HepG2 (cell line): Measurements from ENCODE around the gene GRID1. TPM values are rescaled to one million over a fixed set of nuclear protein-coding genes. Genes with fewer than 3 reads are reported as not detected.

Experiments
- CENPT ChIP-seq: sonication (generic); formaldehyde crosslinking; IDR thresholded peaks from 2 replicates; pipeline ENCODE4 v1.8.0; 2022; ENCODE audit warnings: low read depth, mild to moderate bottlenecking, moderate library complexity, missing genetic modification reagents
- ELF3 ChIP-seq: IDR thresholded peaks from 2 replicates; pipeline ENCODE4 v1.6.1; 2016; ENCODE audit warnings: missing genetic modification reagents, missing compliant biosample characterization
- FOXC1 ChIP-seq: sonication (generic); formaldehyde crosslinking; IDR thresholded peaks from 2 replicates; pipeline ENCODE4 v1.8.0; 2022; ENCODE audit warnings: mild to moderate bottlenecking, missing genetic modification reagents, borderline replicate concordance
- HNRNPLL ChIP-seq: fragments of 200-400 bp; formaldehyde crosslinking; IDR thresholded peaks from 2 replicates; pipeline ENCODE4 v1.6.1; 2017; ENCODE audit warnings: mild to moderate bottlenecking, low read depth, low read length; ENCODE audit not compliant: poor library complexity, severe bottlenecking
- HOXA9 ChIP-seq: sonication (generic); formaldehyde crosslinking; IDR thresholded peaks from 2 replicates; pipeline ENCODE4 v1.8.1; 2022; ENCODE audit warnings: missing genetic modification reagents, mild to moderate bottlenecking, moderate library complexity, borderline replicate concordance
- ISL2 ChIP-seq: sonication (generic); formaldehyde crosslinking; IDR thresholded peaks from 2 replicates; pipeline ENCODE4 v1.5.0; 2020; ENCODE audit warnings: missing genetic modification reagents
- MED13 ChIP-seq: sonication (generic); formaldehyde crosslinking; IDR thresholded peaks from 2 replicates; pipeline ENCODE4 v1.5.0; 2020; ENCODE audit warnings: missing genetic modification reagents
- NFKBIZ ChIP-seq: IDR thresholded peaks from 2 replicates; pipeline ENCODE4 v1.6.1; 2018; ENCODE audit warnings: missing genetic modification reagents, missing compliant biosample characterization
- NR2C2 ChIP-seq: sonication (generic); formaldehyde crosslinking; IDR thresholded peaks from 2 replicates; pipeline ENCODE4 v1.4.0; 2020; ENCODE audit warnings: missing genetic modification reagents, mild to moderate bottlenecking, moderate library complexity, borderline replicate concordance
- RARA ChIP-seq: IDR thresholded peaks from 2 replicates; pipeline ENCODE4 v1.6.1; 2016; ENCODE audit warnings: missing genetic modification reagents, missing compliant biosample characterization
- SCMH1 ChIP-seq: sonication (generic); formaldehyde crosslinking; IDR thresholded peaks from 2 replicates; pipeline ENCODE4 v1.9.0; 2021; ENCODE audit warnings: missing genetic modification reagents, mild to moderate bottlenecking, borderline replicate concordance
- SMC3 ChIP-seq: IDR thresholded peaks from 2 replicates; pipeline ENCODE4 v1.6.1; 2011; ENCODE audit warnings: low read length, improper control_type of control experiment
- SP5 ChIP-seq: IDR thresholded peaks from 2 replicates; pipeline ENCODE4 v1.6.1; 2016; ENCODE audit warnings: low read depth, borderline replicate concordance
- STAG1 ChIP-seq: sonication (generic); formaldehyde crosslinking; IDR thresholded peaks from 2 replicates; pipeline ENCODE4 v1.4.0; 2020; ENCODE audit warnings: missing genetic modification reagents
- THAP11 ChIP-seq: IDR thresholded peaks from 2 replicates; pipeline ENCODE4 v1.6.1; 2016; ENCODE audit warnings: missing biosample characterization, missing genetic modification reagents
- ZFX ChIP-seq: sonication (generic); formaldehyde crosslinking; IDR thresholded peaks from 2 replicates; pipeline ENCODE4 v1.4.0; 2020; ENCODE audit warnings: mild to moderate bottlenecking, low read depth, missing genetic modification reagents, moderate library complexity
- ZNF253 ChIP-seq: sonication (generic); formaldehyde crosslinking; IDR thresholded peaks from 2 replicates; pipeline ENCODE4 v1.8.0; 2022; ENCODE audit warnings: mild to moderate bottlenecking, missing genetic modification reagents, borderline replicate concordance
- ZNF546 ChIP-seq: sonication (generic); formaldehyde crosslinking; conservative IDR thresholded peaks from 2 replicates; pipeline ENCODE4 v1.8.1; 2023; ENCODE audit warnings: mild to moderate bottlenecking, missing genetic modification reagents
- ZNF605 ChIP-seq: sonication (generic); formaldehyde crosslinking; IDR thresholded peaks from 2 replicates; pipeline ENCODE4 v1.8.0; 2022; ENCODE audit warnings: mild to moderate bottlenecking, missing genetic modification reagents
- ZSCAN21 ChIP-seq: sonication (generic); formaldehyde crosslinking; IDR thresholded peaks from 2 replicates; pipeline ENCODE4 v1.8.0; 2022; ENCODE audit warnings: mild to moderate bottlenecking, missing genetic modification reagents, moderate library complexity, borderline replicate concordance
- polyA plus RNA-seq, 8 experiments: library from polyadenylated mRNA; depleted of rRNA in 3 of 8; stranded (reverse) in 7 of 8; unstranded in 1 of 8; fragments of >200 nt; fragmentation: Illumina TruSeq in 4 of 8; extraction: Trizol in 4 of 8; gene quantifications; 2 replicates each; pipeline versions ENCODE4 v1.2.1 to v1.2.3, GENCODE V29; 2011 to 2016; ENCODE audit warnings: low read depth in 4 of 8, missing spikeins in 1 of 8, mixed read lengths in 1 of 8; ENCODE audit not compliant: insufficient read depth in 1 of 8
- total RNA-seq, 5 experiments: library from RNA; depleted of rRNA; stranded (reverse); fragments of >200 nt; fragmentation: Illumina TruSeq; extraction: Trizol; gene quantifications; 2 replicates each; pipeline ENCODE4 v1.2.3, GENCODE V29; 2016; ENCODE audit warnings: low read depth in 1 of 5
- TF ChIP-seq, protein P1 (sequence below): sonication (generic); formaldehyde crosslinking; IDR thresholded peaks from 2 replicates; pipeline ENCODE4 v1.8.1; 2023; ENCODE audit warnings: mild to moderate bottlenecking, inconsistent platforms, moderate library complexity, missing genetic modification reagents, borderline replicate concordance
- TF ChIP-seq, protein P2 (sequence below): sonication (generic); formaldehyde crosslinking; conservative IDR thresholded peaks from 2 replicates; pipeline ENCODE4 v1.4.0; 2020; ENCODE audit warnings: missing genetic modification reagents
- TF ChIP-seq, protein P3 (sequence below): fragments of 450-650 bp; IDR thresholded peaks from 2 replicates; pipeline ENCODE4 v1.6.1; 2016
- TF ChIP-seq, protein P4 (sequence below): sonication (generic); formaldehyde crosslinking; IDR thresholded peaks from 2 replicates; pipeline ENCODE4 v1.8.1; 2023; ENCODE audit warnings: mild to moderate bottlenecking, moderate library complexity, missing genetic modification reagents

The GRID1 gene
- total and polyA plus RNA-seq, 2 of the 13 experiments (the other 11 are each of a cell fraction or from before 2014, with no cell fraction given) = 0.05 TPM; not detected in 1

GRCh38 chr10:86376852-86377796 is 10.5 kb upstream of the GRID1 start (continued):
- TF ChIP-seq SCMH1 (CRISPR knock-in tag) (no peak), ZNF253 (CRISPR knock-in tag) (0 out of 2 replicates have a peak, but pooled peaks have one; percentile 35), SP5 (CRISPR knock-in tag) (no peak), CENPT (peak; percentile 81; the same call in 1 of the 2 replicates), THAP11 (CRISPR knock-in tag) (peak; percentile 28; the same call in 1 of the 2 replicates), HNRNPLL (peak; percentile 95), SMC3 (peak; percentile 33; the same call in 1 of the 2 replicates), ISL2 (0 out of 2 replicates have a peak, but pooled peaks have one; percentile 18), ZNF546 (CRISPR knock-in tag) (0 out of 2 replicates have a peak, but pooled peaks have one; percentile 55), NR2C2 (CRISPR knock-in tag) (0 out of 2 replicates have a peak, but pooled peaks have one; percentile 26), RARA (CRISPR knock-in tag) (no peak), ZNF605 (CRISPR knock-in tag) (no peak), MED13 (CRISPR knock-in tag) (0 out of 2 replicates have a peak, but pooled peaks have one; percentile 26), ZFX (CRISPR knock-in tag) (peak; percentile 58; the same call in 1 of the 2 replicates), ZSCAN21 (peak; percentile 64; the same call in 1 of the 2 replicates), ELF3 (CRISPR knock-in tag) (no peak), NFKBIZ (CRISPR knock-in tag) (no peak), FOXC1 (CRISPR knock-in tag) (peak; percentile 42; the same call in 1 of the 2 replicates), HOXA9 (no peak), STAG1 (CRISPR knock-in tag) (peak; percentile 97)
- TF ChIP-seq, protein P1, sequence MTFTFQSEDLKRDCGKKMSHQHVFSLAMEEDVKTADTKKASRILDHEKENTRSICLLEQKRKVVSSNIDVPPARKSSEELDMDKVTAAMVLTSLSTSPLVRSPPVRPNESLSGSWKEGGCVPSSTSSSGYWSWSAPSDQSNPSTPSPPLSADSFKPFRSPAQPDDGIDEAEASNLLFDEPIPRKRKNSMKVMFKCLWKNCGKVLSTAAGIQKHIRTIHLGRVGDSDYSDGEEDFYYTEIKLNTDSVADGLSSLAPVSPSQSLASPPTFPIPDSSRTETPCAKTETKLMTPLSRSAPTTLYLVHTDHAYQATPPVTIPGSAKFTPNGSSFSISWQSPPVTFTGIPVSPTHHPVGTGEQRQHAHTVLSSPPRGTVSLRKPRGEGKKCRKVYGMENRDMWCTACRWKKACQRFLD (CRISPR knock-in tag) = peak; percentile 56; the same call in 1 of the 2 replicates
- TF ChIP-seq, protein P2, sequence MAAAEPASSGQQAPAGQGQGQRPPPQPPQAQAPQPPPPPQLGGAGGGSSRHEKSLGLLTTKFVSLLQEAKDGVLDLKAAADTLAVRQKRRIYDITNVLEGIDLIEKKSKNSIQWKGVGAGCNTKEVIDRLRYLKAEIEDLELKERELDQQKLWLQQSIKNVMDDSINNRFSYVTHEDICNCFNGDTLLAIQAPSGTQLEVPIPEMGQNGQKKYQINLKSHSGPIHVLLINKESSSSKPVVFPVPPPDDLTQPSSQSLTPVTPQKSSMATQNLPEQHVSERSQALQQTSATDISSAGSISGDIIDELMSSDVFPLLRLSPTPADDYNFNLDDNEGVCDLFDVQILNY = 0 out of 2 replicates have a peak, but pooled peaks have one; percentile 50
- TF ChIP-seq, protein P3, sequence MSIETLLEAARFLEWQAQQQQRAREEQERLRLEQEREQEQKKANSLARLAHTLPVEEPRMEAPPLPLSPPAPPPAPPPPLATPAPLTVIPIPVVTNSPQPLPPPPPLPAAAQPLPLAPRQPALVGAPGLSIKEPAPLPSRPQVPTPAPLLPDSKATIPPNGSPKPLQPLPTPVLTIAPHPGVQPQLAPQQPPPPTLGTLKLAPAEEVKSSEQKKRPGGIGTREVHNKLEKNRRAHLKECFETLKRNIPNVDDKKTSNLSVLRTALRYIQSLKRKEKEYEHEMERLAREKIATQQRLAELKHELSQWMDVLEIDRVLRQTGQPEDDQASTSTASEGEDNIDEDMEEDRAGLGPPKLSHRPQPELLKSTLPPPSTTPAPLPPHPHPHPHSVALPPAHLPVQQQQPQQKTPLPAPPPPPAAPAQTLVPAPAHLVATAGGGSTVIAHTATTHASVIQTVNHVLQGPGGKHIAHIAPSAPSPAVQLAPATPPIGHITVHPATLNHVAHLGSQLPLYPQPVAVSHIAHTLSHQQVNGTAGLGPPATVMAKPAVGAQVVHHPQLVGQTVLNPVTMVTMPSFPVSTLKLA = no peak
- TF ChIP-seq, protein P4, sequence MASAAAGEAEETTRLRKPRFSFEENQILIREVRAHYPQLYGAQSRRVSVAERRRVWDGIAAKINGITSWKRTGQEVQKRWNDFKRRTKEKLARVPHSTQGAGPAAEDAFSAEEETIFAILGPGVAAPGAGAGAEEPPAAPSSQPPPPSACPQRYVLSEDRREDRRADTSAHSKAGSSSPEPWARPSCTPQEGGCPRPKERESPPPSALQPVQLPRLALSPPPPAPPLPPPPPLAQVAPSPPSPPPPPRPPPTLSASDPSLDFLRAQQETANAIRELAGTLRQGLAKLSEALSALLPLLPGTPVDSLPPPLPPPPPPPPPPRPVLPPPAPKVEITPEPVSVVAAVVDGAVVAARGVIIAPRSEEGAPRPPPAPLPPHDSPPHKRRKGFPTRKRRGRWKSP (CRISPR knock-in tag) = peak; percentile 99
